HepG2 (cell line): ENCODE results near the gene GNA14.

ENCODE experiments used
- ZNF329 ChIP-seq: sonication (generic); formaldehyde crosslinking; IDR thresholded peaks from 2 replicates; pipeline ENCODE4 v1.9.0; 2021; ENCODE audit warnings: low read depth, mild to moderate bottlenecking, missing genetic modification reagents
- TF ChIP-seq, protein P1 (sequence below): sonication (generic); formaldehyde crosslinking; IDR thresholded peaks from 2 replicates; pipeline ENCODE4 v1.5.0; 2020; ENCODE audit warnings: mild to moderate bottlenecking, missing genetic modification reagents, moderate library complexity

DNA sequence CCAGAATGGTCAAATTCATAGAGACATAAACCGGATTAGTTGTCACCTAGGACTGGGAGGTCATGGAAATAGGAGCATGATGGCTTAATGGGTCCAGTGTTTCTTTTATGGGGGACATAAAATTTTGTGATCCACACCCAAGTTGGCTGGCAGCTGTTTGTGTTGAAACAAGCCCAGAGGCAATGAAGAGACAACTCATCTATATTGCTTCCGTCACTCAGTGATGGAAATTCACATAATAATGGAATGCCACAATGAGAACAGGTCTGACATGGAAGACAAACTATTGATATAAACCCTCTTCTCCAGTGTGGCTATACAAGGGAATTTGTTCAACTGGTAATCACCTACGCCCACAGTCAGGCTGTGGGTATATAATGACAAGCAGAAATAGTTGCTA, 173.2 kb downstream of the GNA14 start:
- TF ChIP-seq, protein P1, sequence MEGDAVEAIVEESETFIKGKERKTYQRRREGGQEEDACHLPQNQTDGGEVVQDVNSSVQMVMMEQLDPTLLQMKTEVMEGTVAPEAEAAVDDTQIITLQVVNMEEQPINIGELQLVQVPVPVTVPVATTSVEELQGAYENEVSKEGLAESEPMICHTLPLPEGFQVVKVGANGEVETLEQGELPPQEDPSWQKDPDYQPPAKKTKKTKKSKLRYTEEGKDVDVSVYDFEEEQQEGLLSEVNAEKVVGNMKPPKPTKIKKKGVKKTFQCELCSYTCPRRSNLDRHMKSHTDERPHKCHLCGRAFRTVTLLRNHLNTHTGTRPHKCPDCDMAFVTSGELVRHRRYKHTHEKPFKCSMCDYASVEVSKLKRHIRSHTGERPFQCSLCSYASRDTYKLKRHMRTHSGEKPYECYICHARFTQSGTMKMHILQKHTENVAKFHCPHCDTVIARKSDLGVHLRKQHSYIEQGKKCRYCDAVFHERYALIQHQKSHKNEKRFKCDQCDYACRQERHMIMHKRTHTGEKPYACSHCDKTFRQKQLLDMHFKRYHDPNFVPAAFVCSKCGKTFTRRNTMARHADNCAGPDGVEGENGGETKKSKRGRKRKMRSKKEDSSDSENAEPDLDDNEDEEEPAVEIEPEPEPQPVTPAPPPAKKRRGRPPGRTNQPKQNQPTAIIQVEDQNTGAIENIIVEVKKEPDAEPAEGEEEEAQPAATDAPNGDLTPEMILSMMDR: no peak
- no peak for TF ChIP-seq ZNF329 (CRISPR knock-in tag)
